ENCODE measurements around the gene FOXO3. TPM values are rescaled to one million over a fixed set of nuclear protein-coding genes. Genes with fewer than 3 reads are reported as not detected.

FOXO3 gene
- total RNA-seq, 1 donor from 2014 or later: 13.7 TPM

DNA sequence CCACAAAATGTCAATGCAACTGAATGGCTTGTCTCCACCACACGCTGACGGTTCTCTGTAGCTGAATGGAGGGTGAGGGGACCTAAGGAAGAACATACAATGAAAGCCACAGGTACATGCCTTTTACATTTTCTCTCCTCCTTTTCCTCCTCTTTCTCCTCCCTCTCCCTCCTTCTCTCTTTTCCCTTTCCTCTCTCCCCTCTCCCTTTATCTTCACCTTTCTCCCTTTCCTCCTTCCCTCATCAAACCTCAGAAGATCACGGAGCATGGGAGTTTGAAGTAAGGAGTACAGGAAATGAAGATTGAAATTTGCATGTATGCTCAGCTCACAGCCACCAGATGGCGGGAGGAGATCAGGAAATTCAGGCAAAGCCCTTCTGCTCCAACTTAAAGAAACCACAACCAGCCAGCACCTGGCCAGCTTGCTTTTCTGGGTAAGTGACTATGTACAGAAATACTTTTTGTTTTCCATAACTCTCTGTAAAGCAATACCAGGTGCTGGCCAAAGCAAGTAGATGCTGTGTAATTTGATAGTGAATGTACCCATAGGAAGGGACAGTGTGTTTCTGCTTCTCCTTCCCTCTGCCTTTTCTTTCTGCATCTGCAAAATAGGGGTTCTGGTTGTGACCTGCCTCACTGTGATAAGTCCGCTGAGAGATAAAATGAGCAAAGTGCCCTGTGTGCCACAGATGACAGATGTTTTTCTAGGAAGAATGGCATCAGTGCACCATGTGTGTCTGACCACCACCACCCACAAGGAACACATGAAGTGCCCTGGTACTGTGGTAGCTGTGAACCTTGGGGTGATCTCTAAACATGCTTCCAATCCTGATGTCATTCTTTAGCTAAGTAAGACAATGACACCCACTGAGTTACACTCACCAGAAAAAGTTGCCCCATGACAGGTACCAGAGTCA lies 18.6 kb upstream of the FOXO3 start:
- no peak overlapping the region for H3K4me2 ChIP-seq
- H2AFZ ChIP-seq (replicated peaks): peak overlapping the region; percentile 77
- no peak for TF ChIP-seq EZH2phosphoT487 (IDR thresholded peaks at IDR 0.05)
- no peak for TF ChIP-seq EZH2 (IDR thresholded peaks at IDR 0.05)
- TF ChIP-seq, protein P1, sequence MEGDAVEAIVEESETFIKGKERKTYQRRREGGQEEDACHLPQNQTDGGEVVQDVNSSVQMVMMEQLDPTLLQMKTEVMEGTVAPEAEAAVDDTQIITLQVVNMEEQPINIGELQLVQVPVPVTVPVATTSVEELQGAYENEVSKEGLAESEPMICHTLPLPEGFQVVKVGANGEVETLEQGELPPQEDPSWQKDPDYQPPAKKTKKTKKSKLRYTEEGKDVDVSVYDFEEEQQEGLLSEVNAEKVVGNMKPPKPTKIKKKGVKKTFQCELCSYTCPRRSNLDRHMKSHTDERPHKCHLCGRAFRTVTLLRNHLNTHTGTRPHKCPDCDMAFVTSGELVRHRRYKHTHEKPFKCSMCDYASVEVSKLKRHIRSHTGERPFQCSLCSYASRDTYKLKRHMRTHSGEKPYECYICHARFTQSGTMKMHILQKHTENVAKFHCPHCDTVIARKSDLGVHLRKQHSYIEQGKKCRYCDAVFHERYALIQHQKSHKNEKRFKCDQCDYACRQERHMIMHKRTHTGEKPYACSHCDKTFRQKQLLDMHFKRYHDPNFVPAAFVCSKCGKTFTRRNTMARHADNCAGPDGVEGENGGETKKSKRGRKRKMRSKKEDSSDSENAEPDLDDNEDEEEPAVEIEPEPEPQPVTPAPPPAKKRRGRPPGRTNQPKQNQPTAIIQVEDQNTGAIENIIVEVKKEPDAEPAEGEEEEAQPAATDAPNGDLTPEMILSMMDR (IDR thresholded peaks at IDR 0.05): peak; percentile 94
- no peaks in the 10 kb centered on the region for H3F3A ChIP-seq (ENCODE audit: low read depth)
- Mint-ChIP-seq H3K4me1 (peaks cover 5% of the 10 kb centered on the region), H3K9me3 (peaks cover 6% of the 10 kb centered on the region), H3K36me3 (no peaks in the 10 kb centered on the region), H3K27ac (no peak overlapping the region), H3K4me3 (no peak overlapping the region), H3K27me3 (ENCODE audit: insufficient read depth, low read depth) (no peaks in the 10 kb centered on the region)
- no peaks in the 10 kb centered on the region for H3K79me2 ChIP-seq (ENCODE audit: low read depth)
- no peaks in the 10 kb centered on the region for H3K36me3 ChIP-seq
- H3K4me1 ChIP-seq: no peaks in the 10 kb centered on the region
- no peak overlapping the region for H3K9ac ChIP-seq
- peaks cover 7% of the 10 kb centered on the region for H3K9me3 ChIP-seq (ENCODE audit: low read depth)
- no peaks in the 10 kb centered on the region for H3K27me3 ChIP-seq
- peak; percentile 82 for DNase-seq (ENCODE audit: low spot score)
- H3K4me3 ChIP-seq: no peak overlapping the region
- no peak overlapping the region for H3K27ac ChIP-seq
- H4K20me1 ChIP-seq (ENCODE audit: low read depth): no peaks in the 10 kb centered on the region

DNA sequence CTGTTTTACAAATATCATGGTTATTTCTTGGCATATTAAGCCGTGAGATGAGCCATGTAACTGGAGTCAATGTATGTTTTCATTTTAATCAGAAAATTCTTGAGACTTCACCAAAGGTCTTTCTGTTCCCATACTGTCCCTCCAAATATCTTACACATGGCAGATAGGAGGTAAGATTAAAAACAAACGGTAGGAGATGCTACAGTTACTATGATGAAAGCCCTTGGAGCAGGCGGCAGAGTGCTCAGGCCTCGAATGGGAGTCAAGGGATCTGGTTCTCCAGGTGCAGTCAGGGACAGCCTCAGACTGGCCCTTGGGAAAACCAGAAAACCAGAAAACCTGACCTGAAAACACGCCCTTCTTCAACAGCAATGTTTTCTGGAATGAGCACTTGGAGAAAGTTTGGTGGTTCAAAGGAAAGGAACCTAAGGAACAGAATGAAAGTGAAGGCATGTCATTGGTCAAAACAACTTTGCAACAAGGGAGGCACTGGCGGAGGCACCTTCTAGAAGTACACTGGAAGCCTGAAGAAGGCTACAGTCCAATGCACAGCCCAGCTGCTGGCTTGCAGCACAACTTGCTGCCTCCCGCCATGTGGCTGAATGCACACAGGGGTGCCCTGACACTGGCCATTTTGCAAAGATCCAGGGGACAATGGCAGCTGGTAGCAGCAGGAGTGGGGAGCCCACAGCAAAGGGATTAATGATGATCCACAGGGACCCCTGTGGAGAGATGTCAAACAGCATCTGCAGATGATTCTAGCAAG lies 17.4 kb upstream of the FOXO3 start:
- Histone ChIP-seq H3K27me3 (no peaks in the 10 kb centered on the region), H4K20me1 (ENCODE audit: low read depth) (no peaks in the 10 kb centered on the region), H3K79me2 (ENCODE audit: low read depth) (no peaks in the 10 kb centered on the region), H3K4me2 (no peak overlapping the region), H3F3A (ENCODE audit: low read depth) (no peaks in the 10 kb centered on the region), H3K9me3 (ENCODE audit: low read depth) (peaks cover 7% of the 10 kb centered on the region), H3K4me3 (no peak overlapping the region), H3K4me1 (no peaks in the 10 kb centered on the region), H3K36me3 (no peaks in the 10 kb centered on the region), H3K9ac (no peak overlapping the region), H3K27ac (no peak overlapping the region), H2AFZ (replicated peaks) (no peak overlapping the region)
- Mint-ChIP-seq H3K9me3 (peaks cover 4% of the 10 kb centered on the region), H3K36me3 (no peaks in the 10 kb centered on the region), H3K27me3 (ENCODE audit: insufficient read depth, low read depth) (no peaks in the 10 kb centered on the region), H3K4me1 (no peaks in the 10 kb centered on the region), H3K27ac (no peak overlapping the region), H3K4me3 (no peak overlapping the region)
- no peak for TF ChIP-seq EZH2 (IDR thresholded peaks at IDR 0.05)
- DNase-seq (ENCODE audit: low spot score): no peak

DNA sequence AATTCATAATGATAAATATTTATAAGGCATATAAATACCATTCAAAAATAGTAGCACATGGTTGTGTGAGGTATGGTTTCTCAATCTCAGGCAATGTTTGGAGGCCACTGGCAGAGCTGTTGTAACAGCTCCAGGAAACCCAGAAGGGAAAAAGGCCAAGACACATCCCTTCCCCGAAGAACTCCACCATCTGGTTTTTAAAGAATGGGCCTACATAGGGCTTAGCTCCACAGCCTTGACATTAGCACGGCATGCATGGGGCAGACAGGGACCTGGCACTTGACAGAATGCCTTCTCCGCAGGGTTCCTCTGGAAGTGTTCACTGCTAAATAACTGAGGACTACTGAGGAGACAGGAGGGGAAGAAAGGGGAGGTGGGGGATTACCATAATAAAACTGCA lies 16.1 kb upstream of the FOXO3 start:
- H3K9ac ChIP-seq: no peak overlapping the region
- no peaks in the 10 kb centered on the region for H3K4me1 ChIP-seq
- TF ChIP-seq EZH2 (IDR thresholded peaks at IDR 0.05) (no peak), EZH2phosphoT487 (IDR thresholded peaks at IDR 0.05) (no peak)
- TF ChIP-seq, protein P1 (IDR thresholded peaks at IDR 0.05): no peak
- H3K4me2 ChIP-seq: no peak overlapping the region
- H4K20me1 ChIP-seq (ENCODE audit: low read depth): no peaks in the 10 kb centered on the region
- H3K4me3 ChIP-seq: no peak overlapping the region
- no peaks in the 10 kb centered on the region for H3K4me1 Mint-ChIP-seq
- no peak overlapping the region for H3K27ac Mint-ChIP-seq
- H3K36me3 ChIP-seq: no peaks in the 10 kb centered on the region
- H2AFZ ChIP-seq (replicated peaks): no peak overlapping the region
- no peaks in the 10 kb centered on the region for H3K27me3 ChIP-seq
- DNase-seq (ENCODE audit: low spot score): no peak
- no peaks in the 10 kb centered on the region for H3F3A ChIP-seq (ENCODE audit: low read depth)
- peaks cover 7% of the 10 kb centered on the region for H3K9me3 ChIP-seq (ENCODE audit: low read depth)
- no peaks in the 10 kb centered on the region for H3K36me3 Mint-ChIP-seq
- H3K27me3 Mint-ChIP-seq (ENCODE audit: insufficient read depth, low read depth): no peaks in the 10 kb centered on the region
- H3K4me3 Mint-ChIP-seq: no peak overlapping the region
- no peaks in the 10 kb centered on the region for H3K79me2 ChIP-seq (ENCODE audit: low read depth)
- H3K9me3 Mint-ChIP-seq: peaks cover under 1% of the 10 kb centered on the region
- no peak overlapping the region for H3K27ac ChIP-seq

Data from neural progenitor cell (in vitro differentiated cells).